ENCODE results near the gene RAC2.
A peak's percentile ranks its signal among the peaks of the same experiment; 100 is the strongest.
"Not testable (repeated sequence)": the region's sequence is repeated elsewhere in the genome, so short reads cannot be mapped to it uniquely, and the experiment has no call there.

The RAC2 gene

GRCh38 chr22:37234736-37235711, 9.0 kb downstream of the RAC2 start:
- DNase-seq (ENCODE audit: low read depth): no peak
- no peak overlapping the region for H3K4me3 ChIP-seq (ENCODE audit: low read depth, low read length)
- TF ChIP-seq, protein P1, sequence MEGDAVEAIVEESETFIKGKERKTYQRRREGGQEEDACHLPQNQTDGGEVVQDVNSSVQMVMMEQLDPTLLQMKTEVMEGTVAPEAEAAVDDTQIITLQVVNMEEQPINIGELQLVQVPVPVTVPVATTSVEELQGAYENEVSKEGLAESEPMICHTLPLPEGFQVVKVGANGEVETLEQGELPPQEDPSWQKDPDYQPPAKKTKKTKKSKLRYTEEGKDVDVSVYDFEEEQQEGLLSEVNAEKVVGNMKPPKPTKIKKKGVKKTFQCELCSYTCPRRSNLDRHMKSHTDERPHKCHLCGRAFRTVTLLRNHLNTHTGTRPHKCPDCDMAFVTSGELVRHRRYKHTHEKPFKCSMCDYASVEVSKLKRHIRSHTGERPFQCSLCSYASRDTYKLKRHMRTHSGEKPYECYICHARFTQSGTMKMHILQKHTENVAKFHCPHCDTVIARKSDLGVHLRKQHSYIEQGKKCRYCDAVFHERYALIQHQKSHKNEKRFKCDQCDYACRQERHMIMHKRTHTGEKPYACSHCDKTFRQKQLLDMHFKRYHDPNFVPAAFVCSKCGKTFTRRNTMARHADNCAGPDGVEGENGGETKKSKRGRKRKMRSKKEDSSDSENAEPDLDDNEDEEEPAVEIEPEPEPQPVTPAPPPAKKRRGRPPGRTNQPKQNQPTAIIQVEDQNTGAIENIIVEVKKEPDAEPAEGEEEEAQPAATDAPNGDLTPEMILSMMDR (IDR thresholded peaks at IDR 0.05; ENCODE audit: low read depth, low read length, missing control alignments): no peak

DNA sequence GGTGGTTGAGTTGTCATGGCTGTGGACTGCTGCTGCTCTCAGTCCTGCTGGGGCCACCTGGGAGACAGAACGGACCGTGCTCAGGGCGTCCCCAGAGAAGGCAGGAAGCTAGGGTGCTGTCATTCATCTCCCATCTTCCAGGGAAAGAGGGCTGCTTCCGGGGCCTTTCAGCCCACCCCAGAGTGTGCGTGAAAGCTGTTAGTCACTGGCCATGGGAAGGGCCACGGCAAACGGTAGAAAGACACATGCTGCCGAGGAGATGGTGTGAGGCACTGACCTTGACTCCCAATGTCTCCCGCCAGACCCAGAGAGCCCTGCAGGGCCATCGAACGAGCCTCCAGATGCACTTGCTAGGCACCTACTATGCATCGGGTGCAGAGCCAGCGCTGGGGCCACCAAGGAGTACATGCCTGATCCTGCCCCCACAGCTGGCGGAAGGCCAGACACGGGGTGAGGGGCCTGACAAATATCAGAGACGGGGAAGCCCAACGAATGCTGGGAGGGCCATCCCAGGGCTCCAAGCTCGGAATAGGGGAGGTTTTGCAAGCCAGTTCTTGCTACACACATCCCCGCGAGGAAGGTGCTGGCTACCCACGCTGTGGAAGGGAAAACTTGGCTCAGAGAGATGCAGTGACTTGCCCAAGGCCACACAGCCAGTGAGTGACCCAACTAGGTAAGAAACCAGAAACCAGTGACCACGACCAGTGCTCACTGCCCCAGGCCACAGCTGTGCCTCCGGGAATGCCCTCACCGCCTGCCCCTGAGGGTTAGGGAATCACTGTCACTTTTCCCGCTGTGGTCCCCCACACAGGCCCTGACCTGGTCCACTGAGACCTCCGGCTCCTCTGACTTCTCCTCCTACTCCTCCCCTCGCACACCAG, 10.1 kb downstream of the RAC2 start:
- TF ChIP-seq, protein P1 (IDR thresholded peaks at IDR 0.05; ENCODE audit: low read depth, low read length, missing control alignments): no peak
- DNase-seq (ENCODE audit: low read depth): no peak
- H3K4me3 ChIP-seq (ENCODE audit: low read depth, low read length): no peak overlapping the region

GRCh38 chr22:37233371-37233750, 10.7 kb downstream of the RAC2 start:
- not testable (repeated sequence) for DNase-seq (ENCODE audit: low read depth); H3K4me3 ChIP-seq (ENCODE audit: low read depth, low read length)

GRCh38 chr22:37232140-37232998, 11.7 kb downstream of the RAC2 start:
- DNase-seq (ENCODE audit: low read depth): no peak
- H3K4me3 ChIP-seq (ENCODE audit: low read depth, low read length): no peak overlapping the region
- TF ChIP-seq, protein P1 (IDR thresholded peaks at IDR 0.05; ENCODE audit: low read depth, low read length, missing control alignments): no peak

DNA sequence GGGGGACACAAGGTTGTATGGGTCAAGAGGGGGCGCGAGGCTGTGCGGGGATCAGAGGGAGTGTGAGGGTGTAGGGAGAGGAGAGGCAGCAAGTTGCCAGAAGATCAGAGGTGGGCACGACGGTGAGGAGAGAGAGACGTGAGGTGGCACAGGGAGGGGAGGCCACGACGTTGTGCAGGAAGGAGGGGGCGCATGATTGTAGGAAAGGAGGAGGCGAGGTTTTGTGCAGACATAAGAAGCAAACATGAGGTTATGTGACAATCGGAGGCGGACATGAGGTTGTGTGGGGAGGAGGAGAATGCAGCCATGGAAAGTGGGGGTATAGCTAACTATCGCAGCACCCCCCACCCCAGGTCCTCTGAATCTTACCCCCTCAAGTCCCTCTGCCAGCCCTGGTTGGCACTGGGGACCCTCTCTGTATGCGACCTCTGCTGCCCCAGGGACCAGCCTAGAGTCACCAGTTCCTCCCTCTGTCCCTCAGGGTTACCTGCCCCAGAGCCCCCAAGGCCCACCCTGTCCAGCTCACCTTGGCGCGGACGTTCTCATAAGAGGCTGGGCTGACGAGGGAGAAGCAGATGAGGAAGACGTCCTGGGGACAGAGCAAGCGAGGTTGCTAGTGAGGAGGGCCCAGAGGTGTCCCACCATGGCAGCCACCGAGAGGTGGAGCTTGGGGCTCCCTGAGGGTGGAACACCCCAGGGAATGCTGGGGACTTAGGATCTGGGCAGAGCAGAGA, 12.5 kb downstream of the RAC2 start:
- no peak for DNase-seq (ENCODE audit: low read depth)
- no peak overlapping the region for H3K4me3 ChIP-seq (ENCODE audit: low read depth, low read length)
- TF ChIP-seq, protein P1 (IDR thresholded peaks at IDR 0.05; ENCODE audit: low read depth, low read length, missing control alignments): no peak

DNA sequence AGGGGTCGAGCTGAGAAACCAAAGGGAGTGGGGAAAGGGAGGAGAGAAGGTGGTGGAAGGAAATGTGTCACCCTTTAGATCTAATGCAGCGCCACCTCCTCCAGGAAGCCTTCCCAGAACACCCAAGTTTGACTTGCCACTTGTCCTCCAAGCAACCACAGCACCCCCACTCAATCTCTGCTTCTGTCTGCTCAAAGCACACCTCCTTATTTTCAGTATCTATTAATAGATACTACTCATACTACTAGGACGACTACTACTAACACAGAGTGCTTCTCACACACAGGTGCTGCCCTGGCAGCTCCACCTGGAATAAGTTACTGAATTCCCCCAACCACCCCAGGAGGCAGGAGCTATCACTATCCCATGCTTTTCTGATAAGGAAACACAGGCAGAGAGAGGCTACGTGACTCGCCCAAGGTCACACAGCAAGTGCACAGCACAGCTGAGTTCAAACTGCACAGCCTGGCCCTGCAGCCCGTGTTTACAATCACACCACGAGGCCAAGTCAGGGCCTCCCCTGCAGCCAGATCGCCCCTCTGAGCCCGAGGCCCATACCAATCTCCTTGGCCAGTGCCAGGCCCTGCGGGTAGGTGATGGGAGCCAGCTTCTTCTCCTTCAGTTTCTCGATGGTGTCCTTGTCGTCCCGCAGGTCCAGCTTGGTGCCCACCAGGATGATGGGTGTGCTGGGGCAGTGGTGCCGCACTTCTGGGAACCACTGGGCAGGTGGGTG, 13.2 kb downstream of the RAC2 start:
- TF ChIP-seq, protein P1 (IDR thresholded peaks at IDR 0.05; ENCODE audit: low read depth, low read length, missing control alignments): no peak
- no peak overlapping the region for H3K4me3 ChIP-seq (ENCODE audit: low read depth, low read length)
- DNase-seq (ENCODE audit: low read depth): peak; percentile 75

All from GM12864 (cell line).